Fibroblast of villous mesenchyme (primary cell): ENCODE data around the gene CTNNAL1. TPM values are rescaled to one million over a fixed set of nuclear protein-coding genes. Genes with fewer than 3 reads are reported as not detected.
"Not testable (repeated sequence)": the region's sequence is repeated elsewhere in the genome, so short reads cannot be mapped to it uniquely, and the experiment has no call there.

Experiments
- DNase-seq: peaks from one replicate; pipeline ENCODE4 v3.0.0-alpha.2; 2010; ENCODE audit warnings: low read depth
- H3K4me3 ChIP-seq: 2 replicates; pipeline ENCODE4 v1.5.1; 2011; ENCODE audit warnings: low read depth, mild to moderate bottlenecking, low read length
- CTCF ChIP-seq: IDR thresholded peaks from 2 replicates; pipeline ENCODE4 v1.5.1; 2012; ENCODE audit warnings: low read depth, mild to moderate bottlenecking, low read length; ENCODE audit not compliant: insufficient read depth
- total RNA-seq: library from RNA; depleted of rRNA; stranded (reverse); fragments of >200 nt; gene quantifications from 2 replicates; pipeline ENCODE4 v1.2.3, GENCODE V29; 2012

CTNNAL1 gene
- total RNA-seq, 1 donor: 155 TPM

DNA sequence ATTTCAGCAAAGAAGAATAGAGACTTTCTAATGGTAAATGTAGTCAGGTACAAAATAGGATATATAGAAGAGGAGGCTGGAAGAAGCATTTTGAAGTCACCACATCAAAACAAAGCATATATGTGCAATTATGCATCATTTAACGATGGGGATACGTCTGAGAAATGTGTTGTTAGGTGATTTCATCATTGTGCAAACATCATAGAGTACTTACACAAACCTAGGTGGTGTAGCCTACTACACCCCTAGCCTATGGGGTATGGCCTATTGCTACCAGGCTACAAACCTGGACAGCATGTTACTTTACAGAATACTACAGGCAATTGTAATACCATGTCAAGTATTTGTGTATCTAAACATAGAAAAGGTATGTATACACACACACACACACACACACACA is 107.8 kb downstream of the CTNNAL1 start:
- no peak overlapping the region for H3K4me3 ChIP-seq
- no peak for TF ChIP-seq CTCF
- DNase-seq: no peak

- DNase-seq: no peak
- no peak for TF ChIP-seq CTCF
These were observed 109.1 kb downstream of the CTNNAL1 start for GRCh38 chr9:108904161-108904560.

GRCh38 chr9:108903420-108904103 is 109.7 kb downstream of the CTNNAL1 start:
- DNase-seq: peak; percentile 23
- TF ChIP-seq CTCF: no peak
- no peak overlapping the region for H3K4me3 ChIP-seq

More at GRCh38 chr9:108904161-108904560, 109.1 kb downstream of the CTNNAL1 start:
- no peak overlapping the region for H3K4me3 ChIP-seq

GRCh38 chr9:108900176-108900575 is 113.1 kb downstream of the CTNNAL1 start:
- DNase-seq: no peak
- H3K4me3 ChIP-seq: no peak overlapping the region
- TF ChIP-seq CTCF: no peak

DNA sequence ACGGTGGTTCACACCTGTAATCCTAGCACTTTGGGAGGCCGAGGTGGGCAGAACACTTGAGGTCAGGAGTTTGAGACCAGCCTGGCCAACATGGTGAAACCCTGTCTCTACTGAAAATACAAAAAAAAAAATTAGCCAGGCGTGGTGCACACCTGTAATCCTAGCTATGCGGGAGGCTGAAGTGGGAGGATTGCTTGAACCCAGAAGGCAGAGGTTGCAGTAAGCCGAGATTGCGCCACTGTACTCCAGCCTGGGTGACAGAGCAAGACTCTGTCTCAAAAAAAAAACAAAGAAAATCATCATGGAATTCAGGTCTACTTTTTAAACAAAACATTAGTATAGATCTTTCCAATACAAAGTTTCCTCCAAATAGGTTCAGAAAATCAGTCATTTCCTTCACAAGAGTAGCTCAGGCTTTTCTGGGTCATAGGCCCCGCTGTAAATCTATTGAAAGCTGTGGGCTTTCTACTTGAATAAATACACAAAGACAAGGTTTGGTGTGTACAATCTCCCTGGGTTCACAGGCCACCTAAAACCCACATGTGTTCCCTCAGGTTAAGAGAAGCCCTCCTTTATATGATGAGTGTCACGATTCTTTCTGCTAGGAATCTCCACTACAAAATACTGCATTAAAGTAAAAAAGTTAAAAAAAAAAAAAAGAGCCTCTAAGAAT is 114.1 kb downstream of the CTNNAL1 start:
- not testable (repeated sequence) for DNase-seq, H3K4me3 ChIP-seq

- TF ChIP-seq CTCF: no peak
- H3K4me3 ChIP-seq: no peak overlapping the region
- no peak for DNase-seq
These were observed 115.8 kb downstream of the CTNNAL1 start for GRCh38 chr9:108897324-108898096.

DNA sequence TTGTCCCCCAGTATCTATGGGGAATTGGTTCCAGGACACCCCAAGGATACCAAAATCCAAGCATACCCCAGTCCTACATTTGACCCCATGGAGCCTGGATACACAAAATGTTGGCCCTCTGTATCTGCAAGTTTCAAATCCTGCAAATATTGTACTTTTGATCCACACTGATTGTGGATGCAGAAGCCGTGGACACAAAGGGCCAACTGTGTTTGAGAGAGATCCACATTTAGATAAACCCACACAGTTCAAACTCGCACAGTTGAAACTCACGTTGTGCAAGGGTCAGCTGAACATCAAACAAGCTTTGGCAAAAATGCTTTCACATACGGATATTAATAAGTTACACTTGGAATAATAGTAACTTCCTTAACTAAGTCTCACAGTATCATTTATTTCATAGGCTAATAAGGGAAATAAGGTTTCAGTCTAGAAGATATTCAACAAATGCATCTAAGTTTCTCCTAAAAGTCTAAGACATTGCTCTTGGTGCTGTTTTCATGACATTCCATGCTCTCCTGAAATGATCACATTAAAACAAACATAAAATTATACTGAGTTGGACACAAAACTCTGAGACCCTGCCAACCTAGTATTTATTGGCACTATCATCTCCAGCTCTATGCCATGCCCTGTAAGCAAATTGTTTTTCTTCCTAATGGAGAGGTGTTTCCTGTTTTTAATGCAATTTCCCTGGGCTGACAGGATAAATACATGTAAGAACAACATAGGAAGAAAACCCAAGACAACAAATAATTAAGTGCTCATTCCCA is 118.9 kb downstream of the CTNNAL1 start:
- H3K4me3 ChIP-seq: no peak overlapping the region
- DNase-seq: no peak
- no peak for TF ChIP-seq CTCF
